HepG2 (cell line): ENCODE data around the gene KLHL21. TPM values are rescaled to one million over a fixed set of nuclear protein-coding genes. Genes with fewer than 3 reads are reported as not detected.
A peak's percentile ranks its signal among the peaks of the same experiment; 100 is the strongest.

Experiments
- ATAC-seq: fragments of 200-7000 bp; cut with Tn5 transposase; 3 replicates; pipeline ENCODE4 v1.9.1; 2020; ENCODE audit warnings: mild to moderate bottlenecking, moderate library complexity
- BruUV-seq: library from RNA; stranded (reverse); fragments of 400-500 nt; replicated peaks from 2 replicates; lab custom pipeline; 2021; lab: Mats Ljungman, UMichigan
- CTCF ChIA-PET: fragments of 300-600 bp; formaldehyde crosslinking; extraction: SDS; loops from one replicate; lab custom pipeline; 2021; ENCODE audit warnings: low total read pairs, inconsistent platforms, low intra/inter-chr PET ratio; lab: Yijun Ruan, JAX
- POLR2A ChIA-PET: fragments of 350-600 bp; sonication (Branson Sonifier 250); formaldehyde crosslinking; loops from one replicate; lab custom pipeline; 2020; ENCODE audit warnings: antibody characterized with exemption, inconsistent platforms; lab: Yijun Ruan, JAX
- DNase-seq: peaks from one replicate; pipeline ENCODE4 v3.0.0-alpha.2; 2015; ENCODE audit warnings: low spot score
- FAIRE-seq: peaks from 3 replicates; lab custom pipeline; 2011; peaks lifted over from hg19 to GRCh38; lab: Jason Lieb, UNC
- H2AFZ ChIP-seq: one replicate; pipeline ENCODE4 v1.6.1; 2011; ENCODE audit warnings: low read length, inconsistent platforms
- H3K27ac ChIP-seq: fragments of 300-600 bp; 3 replicates; pipeline ENCODE4 v1.8.0; 2011; ENCODE audit warnings: mixed run types, mild to moderate bottlenecking, mixed read lengths, low read length, inconsistent platforms; ENCODE audit not compliant: insufficient read depth; ENCODE audit errors: extremely low read length
- H3K27me3 ChIP-seq, 2 experiments: fragments of 200-600 bp in 1 of 2; 2 replicates in 1 of 2; 3 replicates in 1 of 2; pipeline versions ENCODE4 v1.6.0 to v1.8.0; 2011; ENCODE audit warnings: low read length in 2 of 2, mild to moderate bottlenecking in 2 of 2, moderate library complexity in 2 of 2, inconsistent platforms in 1 of 2; ENCODE audit not compliant: insufficient read depth in 2 of 2, control insufficient read depth in 1 of 2
- H3K36me3 ChIP-seq, 2 experiments: fragments of 200-600 bp in 1 of 2; replicated peaks in 1 of 2; 2 replicates in 1 of 2; 3 replicates in 1 of 2; pipeline versions ENCODE4 v1.5.1 to v1.8.0; 2011; ENCODE audit warnings: low read length in 2 of 2, inconsistent platforms in 1 of 2; ENCODE audit not compliant: insufficient read depth in 2 of 2, control insufficient read depth in 1 of 2
- H3K4me1 ChIP-seq: 2 replicates; pipeline ENCODE4 v1.5.1; 2012; ENCODE audit warnings: low read length, inconsistent platforms; ENCODE audit not compliant: insufficient read depth
- H3K4me2 ChIP-seq: 2 replicates; pipeline ENCODE4 v1.6.0; 2011; ENCODE audit warnings: low read depth, low read length, inconsistent platforms
- H3K4me3 ChIP-seq, 3 experiments: fragments of 200-600 bp in 1 of 3; sonication (generic), shearing (Covaris generic) in 1 of 3; replicated peaks in 1 of 3; 2 replicates each; pipeline ENCODE4 v1.5.1; 2011 to 2016; ENCODE audit warnings: low read length in 3 of 3, inconsistent platforms in 2 of 3, low read depth in 2 of 3, mild to moderate bottlenecking in 2 of 3, control low read depth in 1 of 3, mixed read lengths in 1 of 3; ENCODE audit not compliant: insufficient read depth in 1 of 3
- H3K79me2 ChIP-seq: one replicate; pipeline ENCODE4 v1.6.1; 2011; ENCODE audit warnings: low read length, inconsistent platforms; ENCODE audit not compliant: insufficient read depth
- H3K9ac ChIP-seq: 2 replicates; pipeline ENCODE4 v1.6.0; 2011; ENCODE audit warnings: mild to moderate bottlenecking, low read depth, low read length, inconsistent platforms; ENCODE audit not compliant: insufficient read depth
- H3K9me3 ChIP-seq: 2 replicates; pipeline ENCODE4 v1.5.1; 2012; ENCODE audit warnings: mild to moderate bottlenecking, low read length
- H4K20me1 ChIP-seq: 2 replicates; pipeline ENCODE4 v1.6.0; 2011; ENCODE audit warnings: inconsistent platforms, mild to moderate bottlenecking, low read length, moderate library complexity; ENCODE audit not compliant: insufficient read depth
- ZMYM4 ChIP-seq: sonication (generic); formaldehyde crosslinking; IDR thresholded peaks from 2 replicates; pipeline ENCODE4 v1.8.1; 2023; ENCODE audit warnings: mild to moderate bottlenecking, missing genetic modification reagents
- WGBS: methylation state at CpG from one replicate; pipeline ENCODE4 v1.1.6; 2017; ENCODE audit warnings: low lambda C conversion rate; 5-methylcytosine and 5-hydroxymethylcytosine counted together
- in situ Hi-C: cut with HindIII; loops from 2 replicates; pipeline ENCODE4 v1.10.0; 2017; ENCODE audit warnings: low pct_unique_long_range_greater_than_20kb; ENCODE audit not compliant: extremely low pct_ligation_motif_present
- intact Hi-C: fragments of 100-400 bp; cut with micrococcal nuclease; formaldehyde crosslinking; loops from one replicate; pipeline ENCODE4 v1.10.0; 2022; ENCODE audit not compliant: unreplicated experiment
- polyA plus RNA-seq, 8 experiments: library from polyadenylated mRNA; depleted of rRNA in 3 of 8; stranded (reverse) in 7 of 8; unstranded in 1 of 8; fragments of >200 nt; fragmentation: Illumina TruSeq in 4 of 8; extraction: Trizol in 4 of 8; gene quantifications; 2 replicates each; pipeline versions ENCODE4 v1.2.1 to v1.2.3, GENCODE V29; 2011 to 2016; ENCODE audit warnings: low read depth in 4 of 8, missing spikeins in 1 of 8, mixed read lengths in 1 of 8; ENCODE audit not compliant: insufficient read depth in 1 of 8
- total RNA-seq, 5 experiments: library from RNA; depleted of rRNA; stranded (reverse); fragments of >200 nt; fragmentation: Illumina TruSeq; extraction: Trizol; gene quantifications; 2 replicates each; pipeline ENCODE4 v1.2.3, GENCODE V29; 2016; ENCODE audit warnings: low read depth in 1 of 5
- TF ChIP-seq, protein P1 (sequence below): sonication (generic); formaldehyde crosslinking; IDR thresholded peaks from 2 replicates; pipeline ENCODE4 v1.8.1; 2023; ENCODE audit warnings: missing genetic modification reagents, inconsistent platforms, borderline replicate concordance
- TF ChIP-seq, protein P2 (sequence below): sonication (generic); formaldehyde crosslinking; conservative IDR thresholded peaks from 2 replicates; pipeline ENCODE4 v1.8.1; 2023; ENCODE audit warnings: missing genetic modification reagents

Gene KLHL21
- total and polyA plus RNA-seq, 2 of the 13 experiments (the other 11 are each of a cell fraction or from before 2014, with no cell fraction given): 14.8 to 25.0 TPM

GRCh38 chr1:6627841-6628545 is 25.3 kb upstream of the KLHL21 start:
- peaks cover 31% of the 10 kb centered on the region for H3K4me1 ChIP-seq
- WGBS: 99% methylated on average over 16 of the region's 21 CpGs
- H3K79me2 ChIP-seq: peaks cover 27% of the 10 kb centered on the region
- DNase-seq: no peak
- H3K36me3 ChIP-seq: peaks cover 11 to 53% of the 10 kb centered on the region in 2 experiments; a peak in 4 of 5 replicates
- no peak overlapping the region for H3K4me2 ChIP-seq
- CTCF ChIA-PET: no interaction called here
- H3K27me3 ChIP-seq: no peaks in the 10 kb centered on the region; a peak in 1 of 5 replicates
- no peak for FAIRE-seq
- peaks cover 2% of the 10 kb centered on the region; the same call in 1 of the 2 replicates for H4K20me1 ChIP-seq
- POLR2A ChIA-PET: no interaction called here
- no TSS peak for BruUV-seq
- no peak for ATAC-seq
- no peak overlapping the region for H3K4me3 ChIP-seq
- H3K9ac ChIP-seq: no peak overlapping the region
- no peak overlapping the region for H3K27ac ChIP-seq
- intact Hi-C loops: loop anchor here (5.0 kb wide), 1 partner anchor 46 kb away; no protein-coding TSS in a partner anchor
- TF ChIP-seq, protein P1, sequence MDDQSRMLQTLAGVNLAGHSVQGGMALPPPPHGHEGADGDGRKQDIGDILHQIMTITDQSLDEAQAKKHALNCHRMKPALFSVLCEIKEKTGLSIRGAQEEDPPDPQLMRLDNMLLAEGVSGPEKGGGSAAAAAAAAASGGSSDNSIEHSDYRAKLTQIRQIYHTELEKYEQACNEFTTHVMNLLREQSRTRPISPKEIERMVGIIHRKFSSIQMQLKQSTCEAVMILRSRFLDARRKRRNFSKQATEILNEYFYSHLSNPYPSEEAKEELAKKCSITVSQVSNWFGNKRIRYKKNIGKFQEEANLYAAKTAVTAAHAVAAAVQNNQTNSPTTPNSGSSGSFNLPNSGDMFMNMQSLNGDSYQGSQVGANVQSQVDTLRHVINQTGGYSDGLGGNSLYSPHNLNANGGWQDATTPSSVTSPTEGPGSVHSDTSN (CRISPR knock-in tag): no peak
- H3K9me3 ChIP-seq: no peaks in the 10 kb centered on the region
- H2AFZ ChIP-seq: no peak overlapping the region
- in situ Hi-C loops: no loop called here

DNA sequence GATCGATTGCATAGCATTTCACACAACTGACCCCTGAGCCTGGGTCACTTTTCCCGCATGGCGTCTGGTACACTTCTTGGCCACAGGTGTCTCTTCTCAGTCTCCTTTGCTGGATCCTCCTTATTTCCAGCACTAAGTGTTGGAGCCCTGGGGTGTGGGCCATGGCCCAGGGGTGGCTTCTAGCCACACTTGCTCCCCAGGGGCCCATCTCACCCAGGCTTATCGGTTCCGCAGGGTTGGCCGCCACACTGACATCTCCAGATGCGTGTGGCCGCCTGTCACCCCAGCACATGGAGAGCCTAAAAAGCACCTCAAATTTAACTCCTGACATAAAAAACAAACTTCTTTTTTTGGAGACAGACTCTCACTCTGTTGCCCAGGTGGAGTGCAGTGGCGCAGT is 24.4 kb upstream of the KLHL21 start:
- in situ Hi-C loops: no loop called here
- no peak for TF ChIP-seq ZMYM4 (CRISPR knock-in tag)
- TF ChIP-seq, protein P2, sequence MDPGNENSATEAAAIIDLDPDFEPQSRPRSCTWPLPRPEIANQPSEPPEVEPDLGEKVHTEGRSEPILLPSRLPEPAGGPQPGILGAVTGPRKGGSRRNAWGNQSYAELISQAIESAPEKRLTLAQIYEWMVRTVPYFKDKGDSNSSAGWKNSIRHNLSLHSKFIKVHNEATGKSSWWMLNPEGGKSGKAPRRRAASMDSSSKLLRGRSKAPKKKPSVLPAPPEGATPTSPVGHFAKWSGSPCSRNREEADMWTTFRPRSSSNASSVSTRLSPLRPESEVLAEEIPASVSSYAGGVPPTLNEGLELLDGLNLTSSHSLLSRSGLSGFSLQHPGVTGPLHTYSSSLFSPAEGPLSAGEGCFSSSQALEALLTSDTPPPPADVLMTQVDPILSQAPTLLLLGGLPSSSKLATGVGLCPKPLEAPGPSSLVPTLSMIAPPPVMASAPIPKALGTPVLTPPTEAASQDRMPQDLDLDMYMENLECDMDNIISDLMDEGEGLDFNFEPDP: 0 out of 2 replicates have a peak, but pooled peaks have one; percentile 5
- TF ChIP-seq, all 625 proteins: peak for 1
- WGBS: 93% methylated on average over 9 of the region's 9 CpGs
- Histone ChIP-seq H3K9me3 (no peaks in the 10 kb centered on the region), H3K27ac (no peak overlapping the region), H4K20me1 (no peaks in the 10 kb centered on the region; the same call in 1 of the 2 replicates), H3K4me3 (no peak overlapping the region), H3K36me3 (peaks cover 11 to 50% of the 10 kb centered on the region in 2 experiments; a peak in 4 of 5 replicates), H3K9ac (no peak overlapping the region), H3K27me3 (no peaks in the 10 kb centered on the region; a peak in 1 of 5 replicates), H3K79me2 (peaks cover 27% of the 10 kb centered on the region), H3K4me1 (peaks cover 31% of the 10 kb centered on the region), H3K4me2 (no peak overlapping the region), H2AFZ (no peak overlapping the region)
- intact Hi-C loops: loop anchor here (5.0 kb wide), 1 partner anchor 45 kb away; no protein-coding TSS in a partner anchor
- BruUV-seq: no TSS peak
- CTCF ChIA-PET: no interaction called here
- DNase-seq: no peak
- POLR2A ChIA-PET: interaction anchor here (0.7 kb wide), 1 partner anchor 11 kb away, joined by 3 read pairs; no protein-coding TSS in a partner anchor
- no peak for FAIRE-seq
- ATAC-seq: no peak
